NCI-H82 treated with DMSO at 0.1 percent for 48 hours (cell line): ENCODE results near the gene VSIG2.

ENCODE experiments used
- DNase-seq: peaks from one replicate; lab custom pipeline; 2025; ENCODE audit not compliant: unreplicated experiment; lab: John Stamatoyannopoulos, UW

VSIG2 gene

GRCh38 chr11:124724979-124725718 is 26.9 kb downstream of the VSIG2 start:
- DNase-seq: no peak

DNA sequence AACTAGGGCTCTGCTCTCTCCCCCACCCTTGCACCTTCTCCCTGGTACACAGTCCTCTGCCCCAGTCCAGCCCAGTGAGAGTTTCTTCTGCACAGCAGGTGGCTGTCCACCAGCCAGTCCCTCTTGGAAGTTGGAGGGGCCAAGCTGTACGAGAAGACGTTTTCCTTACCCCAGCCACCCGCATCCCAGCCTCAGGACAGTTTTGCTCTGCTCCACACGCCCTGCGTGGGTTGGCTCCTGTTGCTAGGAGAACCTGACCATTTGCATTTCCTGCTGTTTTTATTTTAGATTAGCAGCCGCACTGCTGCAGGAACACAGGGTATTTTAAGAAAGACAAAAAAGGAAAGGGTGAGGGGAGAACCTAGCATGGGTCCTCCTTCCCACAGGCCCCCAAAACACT is 29.9 kb downstream of the VSIG2 start:
- no peak for DNase-seq

DNA sequence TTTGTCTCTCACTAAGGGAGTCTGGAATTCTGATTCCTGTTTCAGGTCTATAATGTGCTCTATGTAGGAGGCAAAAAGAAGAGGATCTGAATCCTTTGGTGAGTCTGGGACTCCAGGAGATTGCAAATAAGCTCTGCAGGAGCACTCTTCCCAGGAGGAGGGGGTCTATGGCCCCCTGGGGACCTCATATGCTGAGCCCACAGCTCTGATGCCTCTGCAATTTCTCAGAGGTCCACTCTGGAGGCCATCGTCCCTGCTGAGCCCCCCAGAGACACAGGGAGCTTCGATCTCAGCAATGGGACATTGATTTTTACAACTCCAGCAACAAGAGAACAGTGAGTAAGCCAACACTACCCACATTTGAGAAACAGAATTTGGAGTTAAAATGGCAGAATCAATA is 32.5 kb downstream of the VSIG2 start:
- DNase-seq: no peak

DNA sequence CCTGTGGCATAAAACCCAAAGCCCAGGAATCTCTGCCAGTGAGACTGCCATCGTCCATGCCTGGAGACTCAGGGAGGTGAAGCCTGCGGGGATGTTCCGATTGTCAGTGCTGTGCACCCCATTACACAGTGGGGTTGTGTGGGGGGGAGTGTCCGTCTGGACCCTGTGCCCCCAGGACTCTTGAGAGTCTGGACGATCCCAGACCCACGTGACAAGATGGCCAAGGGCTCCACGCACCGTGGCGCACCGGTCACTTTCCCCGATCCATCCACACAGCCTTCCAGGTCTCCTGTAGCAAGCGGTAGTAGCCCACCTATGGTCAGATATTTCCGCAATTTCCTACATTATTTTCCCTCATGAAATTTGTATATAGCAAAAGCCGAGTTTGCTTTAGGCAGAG is 33.3 kb downstream of the VSIG2 start:
- no peak for DNase-seq

DNA sequence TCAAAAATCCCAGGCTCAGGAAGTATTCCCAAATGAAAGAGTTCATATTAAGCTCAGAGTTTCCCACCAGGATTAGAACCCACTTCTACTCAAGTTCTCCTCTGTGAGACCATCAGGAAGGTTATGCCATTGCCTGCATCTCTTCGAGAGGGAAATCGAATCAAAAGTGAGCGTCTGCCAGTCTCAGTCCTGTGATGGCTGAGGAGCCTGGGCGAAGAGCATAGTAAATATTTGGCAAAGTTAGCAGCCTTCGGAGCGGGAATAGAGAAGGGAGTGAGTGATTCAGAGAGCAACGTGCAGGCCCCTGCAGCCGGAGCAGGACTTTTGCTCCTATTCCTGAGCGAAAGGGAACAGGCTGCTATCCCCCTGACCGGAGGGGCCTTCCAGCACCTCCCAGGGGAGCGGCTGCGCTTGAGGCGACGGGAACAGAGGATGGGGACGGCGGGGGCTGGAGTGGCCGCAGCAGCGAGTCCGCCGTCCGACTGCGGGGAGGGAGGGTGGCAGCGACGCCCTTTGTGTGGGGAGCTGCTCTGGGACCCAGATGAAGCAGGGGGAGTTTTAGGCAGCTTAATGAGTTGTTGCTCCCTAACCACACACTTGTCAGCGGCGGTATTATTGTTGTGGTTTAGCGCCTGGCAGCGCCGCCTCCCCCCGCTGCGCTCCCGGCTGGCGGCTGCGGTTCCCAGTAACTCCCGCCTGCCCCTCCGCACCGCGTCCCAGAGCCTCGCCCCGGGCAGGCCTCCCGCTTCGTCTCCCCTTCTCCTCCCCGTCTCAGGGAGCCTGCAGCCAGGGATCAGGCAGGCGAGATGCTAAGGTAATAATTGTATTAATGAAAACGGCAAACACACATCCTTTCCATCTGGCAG is 34.0 kb downstream of the VSIG2 start:
- DNase-seq: no peak

- DNase-seq: no peak
Observed at GRCh38 chr11:124717421-124717785, 34.7 kb downstream of the VSIG2 start.

DNA sequence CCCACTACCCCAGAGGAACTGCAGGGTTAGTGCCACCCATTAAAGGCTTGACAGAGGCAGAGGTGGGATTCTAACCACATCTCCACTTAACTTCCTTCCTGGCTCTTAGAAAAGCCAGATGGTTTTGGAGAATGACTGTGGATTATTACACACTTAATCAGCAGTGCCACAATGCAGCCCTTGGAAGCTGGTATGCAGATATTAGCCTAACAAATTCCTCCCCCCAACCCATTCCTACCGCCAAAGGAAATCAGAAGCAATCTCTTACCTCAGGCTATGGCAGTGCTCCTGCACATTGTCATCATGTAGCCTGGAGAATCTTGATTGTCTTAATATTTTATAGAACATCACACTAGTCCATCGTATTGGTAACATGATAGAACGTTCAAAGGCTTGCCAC is 35.5 kb downstream of the VSIG2 start:
- no peak for DNase-seq

GRCh38 chr11:124712392-124712791 is 39.7 kb downstream of the VSIG2 start:
- no peak for DNase-seq

DNA sequence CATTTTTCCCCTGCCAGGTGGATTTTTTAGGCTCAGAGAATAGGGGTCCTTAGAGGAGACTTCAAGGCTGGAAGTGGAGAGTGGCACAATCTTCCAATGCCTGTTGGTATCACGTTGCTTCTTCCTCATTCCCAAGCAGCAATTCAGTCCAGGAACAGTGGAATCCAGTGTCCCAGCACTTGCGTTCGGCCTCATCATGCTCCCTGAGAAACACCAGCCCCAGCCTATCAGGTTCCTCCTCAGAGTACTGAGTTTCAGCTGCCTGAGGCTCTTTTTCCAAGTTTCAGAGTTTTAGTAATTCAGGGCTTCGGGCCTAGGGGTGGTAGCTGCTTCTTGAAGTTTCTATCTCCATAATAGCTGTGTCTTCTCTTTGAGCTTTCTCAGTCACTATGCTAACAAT is 44.2 kb downstream of the VSIG2 start:
- no peak for DNase-seq

DNA sequence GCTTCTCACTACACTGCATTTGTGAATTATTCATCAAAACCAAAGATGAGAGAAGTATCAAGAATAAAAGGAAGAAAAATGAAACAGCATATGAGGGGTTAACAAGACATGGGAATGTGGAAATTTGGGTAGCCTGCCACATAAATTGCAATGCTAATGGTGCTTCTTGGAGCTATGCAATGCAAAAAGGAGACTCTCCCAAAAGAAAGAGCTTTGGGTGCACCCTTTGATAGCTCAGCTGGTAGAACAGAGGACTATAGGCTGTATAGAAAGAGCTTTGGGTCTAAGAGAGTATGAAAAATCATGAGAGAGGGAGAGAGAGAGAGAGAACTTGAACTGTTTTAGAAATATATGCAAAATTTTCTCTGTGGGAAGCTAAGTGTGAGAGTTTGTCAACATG is 52.0 kb downstream of the VSIG2 start:
- no peak for DNase-seq

DNA sequence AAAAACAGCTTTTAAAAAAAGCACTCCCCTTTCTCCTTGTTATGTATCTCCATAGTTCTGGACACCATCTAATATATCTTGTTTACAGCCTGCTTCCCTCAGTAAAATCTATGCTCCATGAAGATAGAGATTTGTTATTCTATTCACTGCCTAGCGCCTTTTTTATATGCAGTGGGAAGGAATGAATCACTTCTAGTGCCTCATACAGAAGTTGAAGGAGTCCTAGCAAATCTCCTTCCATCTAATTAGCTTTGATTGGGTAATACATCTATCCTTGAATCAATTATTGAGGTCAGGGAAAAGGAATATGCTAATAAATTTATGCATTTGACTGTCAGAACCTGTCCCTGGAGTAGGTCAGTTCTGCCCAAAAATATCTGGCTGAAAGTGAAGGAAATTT is 52.5 kb downstream of the VSIG2 start:
- no peak for DNase-seq
